Measurements from ENCODE around the gene NUDC. TPM values are rescaled to one million over a fixed set of nuclear protein-coding genes. Genes with fewer than 3 reads are reported as not detected.

The NUDC gene
- total and polyA plus RNA-seq, 2 of the 13 experiments (the other 11 are each of a cell fraction or from before 2014, with no cell fraction given): 34.7 to 104 TPM

DNA sequence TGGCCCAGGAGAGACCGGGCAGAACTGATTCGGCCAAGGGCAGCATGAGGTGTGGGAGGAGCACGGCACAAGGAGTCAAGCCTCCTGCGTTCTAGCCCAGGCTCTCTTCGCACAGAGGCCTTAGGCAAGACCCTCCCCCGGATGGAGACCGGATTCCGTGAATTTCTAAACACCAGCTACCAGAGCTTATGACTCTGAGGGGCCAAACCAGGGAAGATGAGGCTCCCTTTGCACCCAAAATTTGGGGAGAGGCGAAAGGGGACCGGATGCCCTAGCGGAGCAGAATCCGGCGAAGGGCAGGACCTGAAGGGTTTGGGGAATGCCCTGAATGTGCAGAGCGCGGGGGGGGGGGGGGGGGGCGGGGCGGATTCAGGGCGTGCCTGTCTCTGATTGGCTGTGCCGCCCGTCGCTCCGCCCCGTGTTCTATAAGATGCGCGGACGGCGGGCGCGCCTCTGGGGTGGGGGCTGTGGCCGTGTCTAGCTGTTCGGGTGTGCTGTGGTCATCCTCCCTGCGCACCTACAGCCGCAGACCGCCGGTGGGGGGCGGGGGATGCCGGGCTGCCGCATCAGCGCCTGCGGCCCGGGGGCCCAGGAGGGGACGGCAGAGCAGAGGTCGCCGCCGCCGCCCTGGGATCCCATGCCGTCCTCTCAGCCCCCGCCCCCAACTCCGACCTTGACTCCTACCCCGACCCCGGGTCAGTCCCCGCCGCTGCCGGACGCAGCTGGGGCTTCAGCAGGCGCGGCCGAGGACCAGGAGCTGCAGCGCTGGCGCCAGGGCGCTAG is 71.9 kb downstream of the NUDC start, which contains the start of gene TRNP1 (continued):
- TF ChIP-seq, protein P1, sequence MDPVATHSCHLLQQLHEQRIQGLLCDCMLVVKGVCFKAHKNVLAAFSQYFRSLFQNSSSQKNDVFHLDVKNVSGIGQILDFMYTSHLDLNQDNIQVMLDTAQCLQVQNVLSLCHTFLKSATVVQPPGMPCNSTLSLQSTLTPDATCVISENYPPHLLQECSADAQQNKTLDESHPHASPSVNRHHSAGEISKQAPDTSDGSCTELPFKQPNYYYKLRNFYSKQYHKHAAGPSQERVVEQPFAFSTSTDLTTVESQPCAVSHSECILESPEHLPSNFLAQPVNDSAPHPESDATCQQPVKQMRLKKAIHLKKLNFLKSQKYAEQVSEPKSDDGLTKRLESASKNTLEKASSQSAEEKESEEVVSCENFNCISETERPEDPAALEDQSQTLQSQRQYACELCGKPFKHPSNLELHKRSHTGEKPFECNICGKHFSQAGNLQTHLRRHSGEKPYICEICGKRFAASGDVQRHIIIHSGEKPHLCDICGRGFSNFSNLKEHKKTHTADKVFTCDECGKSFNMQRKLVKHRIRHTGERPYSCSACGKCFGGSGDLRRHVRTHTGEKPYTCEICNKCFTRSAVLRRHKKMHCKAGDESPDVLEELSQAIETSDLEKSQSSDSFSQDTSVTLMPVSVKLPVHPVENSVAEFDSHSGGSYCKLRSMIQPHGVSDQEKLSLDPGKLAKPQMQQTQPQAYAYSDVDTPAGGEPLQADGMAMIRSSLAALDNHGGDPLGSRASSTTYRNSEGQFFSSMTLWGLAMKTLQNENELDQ (CRISPR knock-in tag; IDR thresholded peaks at IDR 0.05; ENCODE audit: borderline replicate concordance): no peak
- TF ChIP-seq, protein P2, sequence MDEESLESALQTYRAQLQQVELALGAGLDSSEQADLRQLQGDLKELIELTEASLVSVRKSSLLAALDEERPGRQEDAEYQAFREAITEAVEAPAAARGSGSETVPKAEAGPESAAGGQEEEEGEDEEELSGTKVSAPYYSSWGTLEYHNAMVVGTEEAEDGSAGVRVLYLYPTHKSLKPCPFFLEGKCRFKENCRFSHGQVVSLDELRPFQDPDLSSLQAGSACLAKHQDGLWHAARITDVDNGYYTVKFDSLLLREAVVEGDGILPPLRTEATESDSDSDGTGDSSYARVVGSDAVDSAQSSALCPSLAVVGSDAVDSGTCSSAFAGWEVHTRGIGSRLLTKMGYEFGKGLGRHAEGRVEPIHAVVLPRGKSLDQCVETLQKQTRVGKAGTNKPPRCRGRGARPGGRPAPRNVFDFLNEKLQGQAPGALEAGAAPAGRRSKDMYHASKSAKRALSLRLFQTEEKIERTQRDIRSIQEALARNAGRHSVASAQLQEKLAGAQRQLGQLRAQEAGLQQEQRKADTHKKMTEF (CRISPR knock-in tag; IDR thresholded peaks at IDR 0.05): peak; percentile 91; the same call in 1 of the 2 replicates
- TF ChIP-seq ZNF292 (CRISPR knock-in tag; IDR thresholded peaks at IDR 0.05; ENCODE audit: borderline replicate concordance, low read depth) (0 out of 2 replicates have a peak, but pooled peaks have one; percentile 14), ATF7 (IDR thresholded peaks at IDR 0.05) (no peak), ATF7 (CRISPR knock-in tag; IDR thresholded peaks at IDR 0.05) (no peak), SALL1 (CRISPR knock-in tag; IDR thresholded peaks at IDR 0.05) (peak; percentile 86), KMT2B (CRISPR knock-in tag; IDR thresholded peaks at IDR 0.05) (peak; percentile 51; the same call in 1 of the 2 replicates), TEAD3 (CRISPR knock-in tag; optimal IDR thresholded peaks at IDR 0.05; ENCODE audit: borderline replicate concordance) (peak; percentile 74), YY1 (IDR thresholded peaks at IDR 0.05; ENCODE audit: insufficient read depth, insufficient replicate concordance, low read depth, low read length) (peak; percentile 67), SSRP1 (CRISPR knock-in tag; IDR thresholded peaks at IDR 0.05) (no peak), RXRA (CRISPR knock-in tag; IDR thresholded peaks at IDR 0.05) (peak; percentile 98), TEAD2 (CRISPR knock-in tag; IDR thresholded peaks at IDR 0.05) (no peak), MYNN (CRISPR knock-in tag; IDR thresholded peaks at IDR 0.05; ENCODE audit: low read depth) (no peak), MAFK (conservative IDR thresholded peaks at IDR 0.05 in 1 of 2, IDR thresholded peaks at IDR 0.05 in 1 of 2; ENCODE audit: low read length in 2 of 2) (no peak)
- TF ChIP-seq, protein P3, sequence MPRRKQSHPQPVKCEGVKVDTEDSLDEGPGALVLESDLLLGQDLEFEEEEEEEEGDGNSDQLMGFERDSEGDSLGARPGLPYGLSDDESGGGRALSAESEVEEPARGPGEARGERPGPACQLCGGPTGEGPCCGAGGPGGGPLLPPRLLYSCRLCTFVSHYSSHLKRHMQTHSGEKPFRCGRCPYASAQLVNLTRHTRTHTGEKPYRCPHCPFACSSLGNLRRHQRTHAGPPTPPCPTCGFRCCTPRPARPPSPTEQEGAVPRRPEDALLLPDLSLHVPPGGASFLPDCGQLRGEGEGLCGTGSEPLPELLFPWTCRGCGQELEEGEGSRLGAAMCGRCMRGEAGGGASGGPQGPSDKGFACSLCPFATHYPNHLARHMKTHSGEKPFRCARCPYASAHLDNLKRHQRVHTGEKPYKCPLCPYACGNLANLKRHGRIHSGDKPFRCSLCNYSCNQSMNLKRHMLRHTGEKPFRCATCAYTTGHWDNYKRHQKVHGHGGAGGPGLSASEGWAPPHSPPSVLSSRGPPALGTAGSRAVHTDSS (CRISPR knock-in tag; conservative IDR thresholded peaks at IDR 0.05): peak; percentile 73; the same call in 1 of the 2 replicates
- TF ChIP-seq, protein P4, sequence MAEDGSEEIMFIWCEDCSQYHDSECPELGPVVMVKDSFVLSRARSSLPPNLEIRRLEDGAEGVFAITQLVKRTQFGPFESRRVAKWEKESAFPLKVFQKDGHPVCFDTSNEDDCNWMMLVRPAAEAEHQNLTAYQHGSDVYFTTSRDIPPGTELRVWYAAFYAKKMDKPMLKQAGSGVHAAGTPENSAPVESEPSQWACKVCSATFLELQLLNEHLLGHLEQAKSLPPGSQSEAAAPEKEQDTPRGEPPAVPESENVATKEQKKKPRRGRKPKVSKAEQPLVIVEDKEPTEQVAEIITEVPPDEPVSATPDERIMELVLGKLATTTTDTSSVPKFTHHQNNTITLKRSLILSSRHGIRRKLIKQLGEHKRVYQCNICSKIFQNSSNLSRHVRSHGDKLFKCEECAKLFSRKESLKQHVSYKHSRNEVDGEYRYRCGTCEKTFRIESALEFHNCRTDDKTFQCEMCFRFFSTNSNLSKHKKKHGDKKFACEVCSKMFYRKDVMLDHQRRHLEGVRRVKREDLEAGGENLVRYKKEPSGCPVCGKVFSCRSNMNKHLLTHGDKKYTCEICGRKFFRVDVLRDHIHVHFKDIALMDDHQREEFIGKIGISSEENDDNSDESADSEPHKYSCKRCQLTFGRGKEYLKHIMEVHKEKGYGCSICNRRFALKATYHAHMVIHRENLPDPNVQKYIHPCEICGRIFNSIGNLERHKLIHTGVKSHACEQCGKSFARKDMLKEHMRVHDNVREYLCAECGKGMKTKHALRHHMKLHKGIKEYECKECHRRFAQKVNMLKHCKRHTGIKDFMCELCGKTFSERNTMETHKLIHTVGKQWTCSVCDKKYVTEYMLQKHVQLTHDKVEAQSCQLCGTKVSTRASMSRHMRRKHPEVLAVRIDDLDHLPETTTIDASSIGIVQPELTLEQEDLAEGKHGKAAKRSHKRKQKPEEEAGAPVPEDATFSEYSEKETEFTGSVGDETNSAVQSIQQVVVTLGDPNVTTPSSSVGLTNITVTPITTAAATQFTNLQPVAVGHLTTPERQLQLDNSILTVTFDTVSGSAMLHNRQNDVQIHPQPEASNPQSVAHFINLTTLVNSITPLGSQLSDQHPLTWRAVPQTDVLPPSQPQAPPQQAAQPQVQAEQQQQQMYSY (CRISPR knock-in tag; IDR thresholded peaks at IDR 0.05): peak; percentile 14; the same call in 1 of the 2 replicates
- TF ChIP-seq, protein P5, sequence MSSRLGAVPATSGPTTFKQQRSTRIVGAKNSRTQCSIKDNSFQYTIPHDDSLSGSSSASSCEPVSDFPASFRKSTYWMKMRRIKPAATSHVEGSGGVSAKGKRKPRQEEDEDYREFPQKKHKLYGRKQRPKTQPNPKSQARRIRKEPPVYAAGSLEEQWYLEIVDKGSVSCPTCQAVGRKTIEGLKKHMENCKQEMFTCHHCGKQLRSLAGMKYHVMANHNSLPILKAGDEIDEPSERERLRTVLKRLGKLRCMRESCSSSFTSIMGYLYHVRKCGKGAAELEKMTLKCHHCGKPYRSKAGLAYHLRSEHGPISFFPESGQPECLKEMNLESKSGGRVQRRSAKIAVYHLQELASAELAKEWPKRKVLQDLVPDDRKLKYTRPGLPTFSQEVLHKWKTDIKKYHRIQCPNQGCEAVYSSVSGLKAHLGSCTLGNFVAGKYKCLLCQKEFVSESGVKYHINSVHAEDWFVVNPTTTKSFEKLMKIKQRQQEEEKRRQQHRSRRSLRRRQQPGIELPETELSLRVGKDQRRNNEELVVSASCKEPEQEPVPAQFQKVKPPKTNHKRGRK (CRISPR knock-in tag; IDR thresholded peaks at IDR 0.05): no peak

All from HepG2 (cell line).